K562 (cell line): ENCODE data around the gene TSSK2. TPM values are rescaled to one million over a fixed set of nuclear protein-coding genes. Genes with fewer than 3 reads are reported as not detected.

Experiments
- BHLHE40 ChIP-seq: IDR thresholded peaks from 2 replicates; pipeline ENCODE4 v1.6.1; 2011; ENCODE audit warnings: low read length, improper control_type of control experiment
- BRD4 ChIP-seq: fragments of 200-600 bp; sonication (generic); IDR thresholded peaks from 2 replicates; pipeline ENCODE4 v1.6.1; 2017; ENCODE audit warnings: inconsistent platforms
- CREB1 ChIP-seq, 2 experiments: sonication (generic) in 1 of 2; formaldehyde crosslinking in 1 of 2; IDR thresholded peaks; 2 replicates each; pipeline versions ENCODE4 v1.6.1 to v1.8.0; 2012 to 2022; ENCODE audit warnings: inconsistent platforms in 1 of 2, mild to moderate bottlenecking in 1 of 2, missing genetic modification reagents in 1 of 2, moderate library complexity in 1 of 2
- DNMT1 ChIP-seq: fragments of 450-650 bp; IDR thresholded peaks from 2 replicates; pipeline ENCODE4 v1.6.1; 2016; ENCODE audit warnings: antibody characterized with exemption, mild to moderate bottlenecking
- ETV5 ChIP-seq: sonication (generic); formaldehyde crosslinking; IDR thresholded peaks from 2 replicates; pipeline ENCODE4 v1.4.0; 2020; ENCODE audit warnings: low read depth, mild to moderate bottlenecking, missing genetic modification reagents
- FOXA1 ChIP-seq: fragments of 450-650 bp; IDR thresholded peaks from 2 replicates; pipeline ENCODE4 v1.6.1; 2016; ENCODE audit warnings: mild to moderate bottlenecking, borderline replicate concordance
- HDAC1 ChIP-seq, 2 experiments: fragments of 450-650 bp; IDR thresholded peaks; 2 replicates each; pipeline ENCODE4 v1.6.1; 2016 to 2017; ENCODE audit warnings: inconsistent platforms in 1 of 2, mild to moderate bottlenecking in 1 of 2, moderate library complexity in 1 of 2
- HNRNPL ChIP-seq: fragments of 200-400 bp; formaldehyde crosslinking; IDR thresholded peaks from 2 replicates; pipeline ENCODE4 v1.6.1; 2017; ENCODE audit warnings: low read depth, mild to moderate bottlenecking, low read length
- LARP7 ChIP-seq: fragments of 450-650 bp; IDR thresholded peaks from 2 replicates; pipeline ENCODE4 v1.6.1; 2016
- MED1 ChIP-seq: sonication (generic); formaldehyde crosslinking; IDR thresholded peaks from 2 replicates; pipeline ENCODE4 v1.8.1; 2023; ENCODE audit warnings: missing genetic modification reagents, borderline replicate concordance
- MLLT1 ChIP-seq, 2 experiments: fragments of 450-650 bp; IDR thresholded peaks; 2 replicates each; pipeline ENCODE4 v1.6.1; 2016
- MLX ChIP-seq, 2 experiments: fragments of 450-650 bp in 1 of 2; sonication (generic) in 1 of 2; formaldehyde crosslinking; conservative IDR thresholded peaks; 2 replicates each; pipeline versions ENCODE4 v1.4.0 to v1.8.1; 2020 to 2022; ENCODE audit warnings: mild to moderate bottlenecking in 1 of 2, missing genetic modification reagents in 1 of 2
- MYNN ChIP-seq, 2 experiments: sonication (generic); formaldehyde crosslinking in 1 of 2; IDR thresholded peaks; 2 replicates each; pipeline versions ENCODE4 v1.5.0 to v1.6.1; 2016 to 2020; ENCODE audit warnings: antibody characterized with exemption in 1 of 2, missing genetic modification reagents in 1 of 2
- NONO ChIP-seq, 2 experiments: fragments of 200-400 bp in 1 of 2; fragments of 450-650 bp in 1 of 2; formaldehyde crosslinking in 1 of 2; IDR thresholded peaks; 2 replicates each; pipeline ENCODE4 v1.6.1; 2017; ENCODE audit warnings: low read depth in 2 of 2, mild to moderate bottlenecking in 2 of 2, moderate library complexity in 2 of 2, low read length in 1 of 2
- PHF8 ChIP-seq: fragments of 200-600 bp; sonication (generic); IDR thresholded peaks from 2 replicates; pipeline ENCODE4 v1.6.1; 2012; ENCODE audit warnings: mixed run types, mild to moderate bottlenecking, inconsistent platforms, low read length, moderate library complexity, borderline replicate concordance
- SIN3A ChIP-seq, 2 experiments: fragments of 150-350 bp in 1 of 2; IDR thresholded peaks; 2 replicates each; pipeline ENCODE4 v1.6.1; 2011 to 2016; ENCODE audit warnings: borderline replicate concordance in 2 of 2, low read depth in 2 of 2, low read length in 2 of 2, mild to moderate bottlenecking in 2 of 2, moderate library complexity in 2 of 2; ENCODE audit not compliant: control insufficient read depth in 1 of 2
- SMARCA4 ChIP-seq: fragments of 450-650 bp; IDR thresholded peaks from 2 replicates; pipeline ENCODE4 v1.6.1; 2016
- SREBF2 ChIP-seq: sonication (generic); formaldehyde crosslinking; IDR thresholded peaks from 2 replicates; pipeline ENCODE4 v1.4.0; 2020; ENCODE audit warnings: mild to moderate bottlenecking, missing genetic modification reagents
- SRSF3 ChIP-seq: fragments of 200-400 bp; formaldehyde crosslinking; IDR thresholded peaks from 2 replicates; pipeline ENCODE4 v1.6.1; 2016; ENCODE audit warnings: mild to moderate bottlenecking, low read length, moderate library complexity; ENCODE audit not compliant: insufficient read depth
- TCF7 ChIP-seq: sonication (generic); IDR thresholded peaks from 2 replicates; pipeline ENCODE4 v1.6.1; 2016; ENCODE audit warnings: antibody characterized with exemption, borderline replicate concordance
- ZBTB2 ChIP-seq: fragments of 450-650 bp; IDR thresholded peaks from 2 replicates; pipeline ENCODE4 v1.6.1; 2016; ENCODE audit warnings: antibody characterized with exemption
- ZKSCAN1 ChIP-seq: fragments of 150-350 bp; IDR thresholded peaks from 2 replicates; pipeline ENCODE4 v1.6.1; 2016; ENCODE audit warnings: low read depth, low read length
- ZNF24 ChIP-seq: fragments of 450-650 bp; IDR thresholded peaks from 2 replicates; pipeline ENCODE4 v1.6.1; 2016
- ZNF316 ChIP-seq: fragments of 450-650 bp; IDR thresholded peaks from 2 replicates; pipeline ENCODE4 v1.6.1; 2016
- ZNF589 ChIP-seq: fragments of 200-800 bp; sonication (Bioruptor generic); IDR thresholded peaks from 2 replicates; pipeline ENCODE4 v1.6.1; 2016; ENCODE audit warnings: low read depth, missing genetic modification characterization, missing compliant biosample characterization
- ZNF696 ChIP-seq: fragments of 250-450 bp; sonication (Bioruptor Pico); conservative IDR thresholded peaks from 2 replicates; pipeline ENCODE4 v1.4.0; 2020; ENCODE audit warnings: mild to moderate bottlenecking, moderate library complexity
- ZNF75A ChIP-seq: fragments of 450-650 bp; formaldehyde crosslinking; IDR thresholded peaks from 2 replicates; pipeline ENCODE4 v1.4.0; 2020; ENCODE audit warnings: mild to moderate bottlenecking
- polyA plus RNA-seq, 8 experiments: library from polyadenylated mRNA; depleted of rRNA in 4 of 8; stranded (reverse) in 5 of 8; unstranded in 3 of 8; fragments of >200 nt; fragmentation: Nextera tagmentation in 2 of 8; fragmentation: Illumina TruSeq in 1 of 8; extraction: Ambion mirVana in 2 of 8; extraction: Trizol in 1 of 8; gene quantifications; 2 replicates each; pipeline versions ENCODE4 v1.2.1 to v1.2.3, GENCODE V29; 2011 to 2014; ENCODE audit warnings: inconsistent platforms in 1 of 8, missing spikeins in 1 of 8
- total RNA-seq, 7 experiments: library from RNA; depleted of rRNA in 6 of 7; stranded (reverse); fragments of >200 nt in 6 of 7; fragmentation: Illumina TruSeq in 2 of 7; extraction: Trizol in 2 of 7; gene quantifications; 2 replicates each; pipeline versions ENCODE4 v1.2.1 to v1.2.3, GENCODE V29; 2011 to 2021; ENCODE audit warnings: low replicate concordance in 1 of 7

TSSK2 gene
- total and polyA plus RNA-seq, 9 of the 15 experiments (the other 6 are each of a cell fraction or from before 2014, with no cell fraction given) = 0.04 TPM; not detected in 8

GRCh38 chr22:19121631-19122142 is 9.4 kb upstream of the TSSK2 start (continued):
- TF ChIP-seq MLLT1 (IDR thresholded peaks at IDR 0.05) (peak in 1 of 2 experiments; percentile 65; a peak in 2 of 4 replicates), SIN3A (IDR thresholded peaks at IDR 0.05; ENCODE audit: borderline replicate concordance in 2 of 2, control insufficient read depth in 1 of 2, low read depth in 2 of 2, low read length in 2 of 2) (peak in 1 of 2 experiments; percentile 43; a peak in 2 of 4 replicates), SMARCA4 (peak; percentile 32; the same call in 1 of the 2 replicates), LARP7 (peak; percentile 89), HNRNPL (peak; percentile 83), ZNF75A (CRISPR knock-in tag) (no peak), ZNF24 (peak; percentile 50), ETV5 (CRISPR knock-in tag) (no peak), NONO (IDR thresholded peaks at IDR 0.05; ENCODE audit: low read depth in 2 of 2, low read length in 1 of 2) (no peak), PHF8 (peak; percentile 63; the same call in 1 of the 2 replicates), ZNF696 (CRISPR knock-in tag) (no peak), HDAC1 (IDR thresholded peaks at IDR 0.05) (peak in 1 of 2 experiments; percentile 71; a peak in 2 of 4 replicates), BHLHE40 (peak; percentile 28; the same call in 1 of the 2 replicates), MYNN (IDR thresholded peaks at IDR 0.05) (0 out of 2 replicates have a peak, but pooled peaks have one; percentile 14), MYNN (CRISPR knock-in tag; IDR thresholded peaks at IDR 0.05) (no peak), TCF7 (no peak), MLX (CRISPR knock-in tag; conservative IDR thresholded peaks at IDR 0.05) (peak in 1 of 2 experiments; percentile 83; a peak in 1 of 4 replicates), MED1 (CRISPR knock-in tag) (no peak), ZNF589 (peak; percentile 4; the same call in 1 of the 2 replicates), BRD4 (peak; percentile 88; the same call in 1 of the 2 replicates), SREBF2 (no peak), ZNF316 (no peak), SRSF3 (no peak), FOXA1 (no peak), DNMT1 (peak; percentile 13; the same call in 1 of the 2 replicates), ZBTB2 (peak; percentile 58), CREB1 (IDR thresholded peaks at IDR 0.05) (no peak), CREB1 (CRISPR knock-in tag; IDR thresholded peaks at IDR 0.05) (no peak), ZKSCAN1 (peak; percentile 47)
